Measurements from ENCODE around the gene ZIC5. TPM values are rescaled to one million over a fixed set of nuclear protein-coding genes. Genes with fewer than 3 reads are reported as not detected.

The ZIC5 gene
- total RNA-seq, 8 experiments from 2014 or later = 0.18 to 1.9 (median 0.33) TPM; not detected in 1

DNA sequence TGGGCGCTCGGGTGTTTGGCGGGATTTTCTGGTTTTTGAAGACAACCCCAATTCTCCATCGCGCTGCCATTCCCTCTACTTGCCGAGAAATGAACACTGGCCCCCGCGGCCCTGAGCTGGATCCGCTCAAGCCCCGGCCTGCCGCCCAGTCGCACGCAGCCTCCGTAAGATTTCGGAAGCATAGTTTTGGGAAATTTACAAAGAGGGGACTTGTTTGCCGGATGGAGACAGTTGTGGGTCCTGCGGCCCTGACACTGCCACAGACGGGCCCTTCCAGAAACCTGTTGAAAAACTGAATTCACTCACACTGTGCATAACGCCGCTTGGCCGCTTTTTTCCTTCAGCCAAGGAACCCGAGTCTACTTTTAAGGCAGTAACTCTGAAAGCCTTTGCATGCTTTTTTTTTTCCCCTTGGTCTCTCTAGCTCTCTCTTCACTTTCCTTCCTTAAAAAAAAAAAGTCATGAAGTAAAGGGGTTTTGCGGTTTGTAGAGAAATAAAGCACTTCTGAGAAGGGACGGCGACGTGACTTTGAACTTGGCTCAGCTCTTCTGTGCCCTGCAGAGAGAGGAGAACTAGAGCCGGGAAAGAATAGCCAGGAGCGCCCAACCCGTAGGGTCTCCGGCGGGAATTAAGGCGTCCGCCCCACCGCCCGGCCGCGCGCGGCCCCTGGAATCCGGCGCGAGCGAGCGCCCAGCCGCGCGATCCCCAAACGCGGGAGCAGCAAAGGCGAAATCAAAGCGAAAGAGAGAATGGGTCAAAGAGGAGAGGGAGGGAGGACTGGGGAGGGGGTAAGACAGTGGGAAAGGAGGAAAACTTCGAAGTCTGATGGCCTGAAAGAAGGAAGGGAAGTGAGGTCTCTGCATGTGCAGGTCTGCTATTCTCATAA, 6.6 kb upstream of the ZIC5 start:
- in situ Hi-C loops (cut with MboI; ENCODE audit: low pct_unique_long_range_greater_than_20kb in 2 of 9, low sequenced_read_pairs in 9 of 9, unreplicated experiment in 9 of 9) = loop anchor here in 1 of 9 experiments (25.0 kb wide), 1 partner anchor 316 kb away; no protein-coding TSS in a partner anchor
- H3K4me3 ChIP-seq = peak overlapping the region in 1 of 5 donors; percentile 84
- H3K4me1 ChIP-seq (replicated peaks in 1 of 2) = peaks cover 0 to 6% of the 10 kb centered on the region in 2 donors
- WGBS, 10 experiments = 4 to 50% (median 26%) methylated on average over 3 to 39 of the region's 52 CpGs
- no peak overlapping the region for H3K27ac ChIP-seq
- no peak for ATAC-seq (replicated peaks in 6 of 8)

GRCh38 chr13:99977334-99977911, 5.9 kb upstream of the ZIC5 start:
- H3K27ac ChIP-seq = no peak overlapping the region
- 20 to 78% (median 53%) methylated on average over 1 to 7 of the region's 7 CpGs for WGBS, 10 experiments

GRCh38 chr13:99976575-99976974, 5.0 kb upstream of the ZIC5 start:
- WGBS, 10 experiments = 23 to 96% (median 57%) methylated on average over 1 to 5 of the region's 5 CpGs; no CpG with 5 or more reads in 1 of the 10 experiments
- Histone ChIP-seq H3K27ac (no peak overlapping the region), H3K4me1 (replicated peaks in 1 of 2) (peaks cover 0 to 6% of the 10 kb centered on the region in 2 donors), H3K4me3 (no peak overlapping the region)
- in situ Hi-C loops (cut with MboI; ENCODE audit: low pct_unique_long_range_greater_than_20kb in 2 of 9, low sequenced_read_pairs in 9 of 9, unreplicated experiment in 9 of 9) = loop anchor here in 1 of 9 experiments (25.0 kb wide), 1 partner anchor 314 kb away; no protein-coding TSS in a partner anchor
- no peak for ATAC-seq (replicated peaks in 6 of 8)

More at GRCh38 chr13:99977334-99977911, 5.9 kb upstream of the ZIC5 start:
- in situ Hi-C loops (cut with MboI; ENCODE audit: low pct_unique_long_range_greater_than_20kb in 2 of 9, low sequenced_read_pairs in 9 of 9, unreplicated experiment in 9 of 9) = loop anchor here in 1 of 9 experiments (25.0 kb wide), 1 partner anchor 315 kb away; no protein-coding TSS in a partner anchor
- no peak for ATAC-seq (replicated peaks in 6 of 8)
- Histone ChIP-seq H3K4me3 (no peak overlapping the region), H3K4me1 (replicated peaks in 1 of 2) (peaks cover 0 to 6% of the 10 kb centered on the region in 2 donors)

- H3K27ac ChIP-seq = no peak overlapping the region
- H3K4me1 ChIP-seq (replicated peaks in 1 of 2) = peaks cover 0 to 6% of the 10 kb centered on the region in 2 donors
- no peak for ATAC-seq (replicated peaks in 6 of 8)
- WGBS, 10 experiments = 15 to 100% (median 81%) methylated on average over 1 to 4 of the region's 19 CpGs; no CpG with 5 or more reads in 6 of the 10 experiments
- in situ Hi-C loops (cut with MboI; ENCODE audit: low pct_unique_long_range_greater_than_20kb in 2 of 9, low sequenced_read_pairs in 9 of 9, unreplicated experiment in 9 of 9) = loop anchor here in 1 of 9 experiments (25.0 kb wide), 1 partner anchor 313 kb away; no protein-coding TSS in a partner anchor
- no peak overlapping the region for H3K4me3 ChIP-seq
These were observed 4.1 kb upstream of the ZIC5 start for GRCh38 chr13:99975626-99976025.

DNA sequence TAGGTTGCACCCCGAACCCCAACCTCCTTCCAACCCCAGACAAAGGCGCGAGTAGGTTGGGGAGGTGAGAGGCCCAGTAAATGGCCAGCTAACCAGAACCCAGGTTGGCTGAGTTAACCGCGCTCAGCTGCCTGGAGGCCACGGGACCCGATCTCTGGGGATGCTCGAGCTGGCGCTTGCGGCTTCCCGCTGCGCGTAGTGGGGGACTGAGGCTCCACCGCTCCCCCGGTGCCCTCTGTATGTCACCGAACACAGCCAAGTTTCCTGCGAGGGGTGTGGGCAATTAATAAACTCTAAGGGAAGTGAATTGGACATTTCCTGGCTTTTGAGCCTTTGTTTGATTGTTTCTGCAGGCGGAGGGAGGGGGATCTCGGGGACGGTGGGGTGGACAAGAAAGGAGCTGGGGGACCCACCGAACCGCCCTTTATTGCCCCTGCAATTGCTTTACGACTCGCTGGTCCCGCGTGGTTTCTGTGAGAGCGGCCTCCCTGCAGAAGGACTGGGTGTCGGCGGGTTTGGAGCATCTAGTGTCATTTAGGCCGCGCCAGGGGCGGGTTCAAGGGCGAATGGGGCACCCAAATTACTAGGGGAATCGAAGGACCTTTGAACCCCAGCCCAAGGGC, 3.5 kb upstream of the ZIC5 start:
- Histone ChIP-seq H3K4me3 (no peak overlapping the region), H3K4me1 (replicated peaks in 1 of 2) (peaks cover 0 to 6% of the 10 kb centered on the region in 2 donors), H3K27ac (no peak overlapping the region)
- 0 to 62% (median 24%) methylated on average over 1 to 14 of the region's 34 CpGs; no CpG with 5 or more reads in 4 of the 10 experiments for WGBS, 10 experiments
- ATAC-seq (replicated peaks in 6 of 8) = no peak
- in situ Hi-C loops (cut with MboI; ENCODE audit: low pct_unique_long_range_greater_than_20kb in 2 of 9, low sequenced_read_pairs in 9 of 9, unreplicated experiment in 9 of 9) = loop anchor here in 1 of 9 experiments (25.0 kb wide), 1 partner anchor 313 kb away; no protein-coding TSS in a partner anchor

- in situ Hi-C loops (cut with MboI; ENCODE audit: low pct_unique_long_range_greater_than_20kb in 2 of 9, low sequenced_read_pairs in 9 of 9, unreplicated experiment in 9 of 9) = no loop called here
- Histone ChIP-seq H3K4me3 (no peak overlapping the region), H3K4me1 (replicated peaks in 1 of 2) (peaks cover 0 to 6% of the 10 kb centered on the region in 2 donors), H3K27ac (no peak overlapping the region)
- WGBS, 10 experiments = 18 to 70% (median 43%) methylated on average over 3 to 16 of the region's 18 CpGs
- no peak for ATAC-seq (replicated peaks in 6 of 8)
These were observed 2.9 kb upstream of the ZIC5 start for GRCh38 chr13:99974296-99974938.

GRCh38 chr13:99973808-99974185, 2.2 kb upstream of the ZIC5 start:
- Histone ChIP-seq H3K4me3 (no peak overlapping the region), H3K27ac (no peak overlapping the region), H3K4me1 (replicated peaks in 1 of 2) (peaks cover 0 to 9% of the 10 kb centered on the region in 2 donors)
- no peak for ATAC-seq (replicated peaks in 6 of 8)
- WGBS, 10 experiments = 16 to 69% (median 42%) methylated on average over 3 to 6 of the region's 6 CpGs
- in situ Hi-C loops (cut with MboI; ENCODE audit: low pct_unique_long_range_greater_than_20kb in 2 of 9, low sequenced_read_pairs in 9 of 9, unreplicated experiment in 9 of 9) = no loop called here

DNA sequence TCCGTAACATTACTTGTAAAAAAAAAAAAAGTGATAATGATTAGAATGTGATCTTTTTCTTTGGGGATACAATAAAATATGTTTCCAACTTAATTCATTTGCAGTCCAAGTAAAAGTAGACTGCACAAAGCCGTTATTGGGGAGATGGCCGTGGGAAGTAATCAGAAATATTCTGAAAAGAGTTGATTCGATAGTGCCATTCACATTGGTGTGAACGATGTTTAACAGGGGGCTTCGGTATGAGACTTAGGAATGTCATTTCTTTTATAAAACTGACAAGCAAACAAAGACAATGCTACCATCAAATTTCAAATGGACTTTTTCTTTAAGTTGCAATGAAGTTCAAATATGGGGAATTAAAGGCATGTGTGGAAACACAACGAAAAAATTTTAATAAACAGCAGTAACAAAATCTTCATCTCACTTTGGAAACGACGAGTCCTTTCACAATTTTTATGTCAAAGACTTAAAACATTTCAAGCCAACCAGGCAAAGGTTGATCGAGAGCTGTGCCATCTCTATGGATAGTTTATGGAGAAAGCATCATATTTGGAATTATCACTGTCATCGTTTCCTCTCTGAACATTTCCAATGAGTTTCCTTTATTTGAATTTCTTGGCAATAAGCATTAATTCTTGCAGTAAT, 1.7 kb upstream of the ZIC5 start:
- no peak overlapping the region for H3K27ac ChIP-seq
- 8 to 48% (median 23%) methylated on average over 7 to 11 of the region's 11 CpGs; no CpG with 5 or more reads in 1 of the 10 experiments for WGBS, 10 experiments

DNA sequence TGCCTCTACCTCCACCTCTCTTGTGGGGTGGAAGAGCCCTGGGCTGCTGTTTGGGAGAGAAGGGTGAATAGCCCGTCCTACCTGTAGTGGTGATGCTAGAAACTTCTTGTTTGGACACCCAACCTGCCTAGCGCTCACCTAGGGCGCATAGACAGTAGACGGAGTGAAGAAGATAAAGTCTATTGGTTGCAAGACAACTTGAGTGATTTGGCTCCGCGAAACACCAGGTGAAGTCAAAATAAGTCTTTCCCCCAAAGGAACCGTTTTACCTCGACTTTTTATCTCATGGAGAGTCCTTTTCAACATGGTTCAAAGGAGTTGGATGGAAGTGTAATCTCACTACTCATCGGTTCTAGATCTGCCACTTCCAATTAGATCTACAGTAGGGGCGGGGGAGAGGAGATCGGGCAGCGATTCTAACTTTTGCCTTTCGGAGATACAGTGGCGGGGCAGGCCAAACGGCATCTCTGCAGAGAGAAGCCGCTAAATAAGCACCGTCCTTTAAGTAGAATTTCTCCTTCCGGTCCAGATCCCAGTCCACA, 694 bp upstream of the ZIC5 start:
- H3K4me3 ChIP-seq = peak overlapping the region in 1 of 5 donors; percentile 54
- no peak for ATAC-seq (replicated peaks in 6 of 8)
- peaks cover 0 to 6% of the 10 kb centered on the region in 2 donors for H3K4me1 ChIP-seq (replicated peaks in 1 of 2)
- H3K27ac ChIP-seq = no peak overlapping the region
- in situ Hi-C loops (cut with MboI; ENCODE audit: low pct_unique_long_range_greater_than_20kb in 2 of 9, low sequenced_read_pairs in 9 of 9, unreplicated experiment in 9 of 9) = no loop called here
- 0 to 49% (median 10%) methylated on average over 2 to 17 of the region's 18 CpGs for WGBS, 10 experiments

More for the DNA sequence above, 1.7 kb upstream of the ZIC5 start:
- in situ Hi-C loops (cut with MboI; ENCODE audit: low pct_unique_long_range_greater_than_20kb in 2 of 9, low sequenced_read_pairs in 9 of 9, unreplicated experiment in 9 of 9) = no loop called here
- H3K4me3 ChIP-seq = no peak overlapping the region
- peaks cover 0 to 7% of the 10 kb centered on the region in 2 donors for H3K4me1 ChIP-seq (replicated peaks in 1 of 2)
- ATAC-seq (replicated peaks in 6 of 8) = no peak

- Histone ChIP-seq H3K27ac (peak overlapping the region in 1 of 2 donors; percentile 49), H3K4me1 (replicated peaks in 1 of 2) (peaks cover 0 to 10% of the 10 kb centered on the region in 2 donors), H3K4me3 (peak overlapping the region; percentile 23 to 54 (median 28))
- WGBS, 10 experiments = 1 to 10% (median 9%) methylated on average over 2 to 14 of the region's 118 CpGs; no CpG with 5 or more reads in 7 of the 10 experiments
- peak; percentile 6 to 62 (median 42) for ATAC-seq (replicated peaks in 6 of 8)
- in situ Hi-C loops (cut with MboI; ENCODE audit: low pct_unique_long_range_greater_than_20kb in 2 of 9, low sequenced_read_pairs in 9 of 9, unreplicated experiment in 9 of 9) = no loop called here
These were observed 654 bp downstream of the ZIC5 start for GRCh38 chr13:99970651-99971575.
